ENCODE results near the gene ZDHHC19.

DNA sequence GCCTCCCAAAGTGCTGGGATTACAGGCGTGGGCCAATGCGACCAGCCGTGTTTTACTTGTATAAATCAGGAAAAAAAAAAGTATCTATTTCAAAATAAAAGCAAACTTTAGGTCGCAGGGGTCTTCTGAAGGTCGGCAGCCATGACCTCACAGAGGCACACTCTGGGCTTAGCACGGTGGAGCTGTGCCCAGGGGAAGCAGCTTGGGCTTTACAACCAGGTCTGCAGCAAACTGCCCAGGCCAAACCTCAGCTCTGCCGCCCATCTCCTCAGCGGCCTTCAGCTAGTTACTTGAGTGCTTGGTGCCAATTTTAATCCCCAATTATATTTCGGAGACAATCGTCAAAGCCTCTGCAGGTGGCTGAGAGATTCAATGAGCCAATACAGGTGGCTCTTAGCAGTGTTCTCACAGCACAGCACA lies 30.1 kb downstream of the ZDHHC19 start:
- TF ChIP-seq, protein P1, sequence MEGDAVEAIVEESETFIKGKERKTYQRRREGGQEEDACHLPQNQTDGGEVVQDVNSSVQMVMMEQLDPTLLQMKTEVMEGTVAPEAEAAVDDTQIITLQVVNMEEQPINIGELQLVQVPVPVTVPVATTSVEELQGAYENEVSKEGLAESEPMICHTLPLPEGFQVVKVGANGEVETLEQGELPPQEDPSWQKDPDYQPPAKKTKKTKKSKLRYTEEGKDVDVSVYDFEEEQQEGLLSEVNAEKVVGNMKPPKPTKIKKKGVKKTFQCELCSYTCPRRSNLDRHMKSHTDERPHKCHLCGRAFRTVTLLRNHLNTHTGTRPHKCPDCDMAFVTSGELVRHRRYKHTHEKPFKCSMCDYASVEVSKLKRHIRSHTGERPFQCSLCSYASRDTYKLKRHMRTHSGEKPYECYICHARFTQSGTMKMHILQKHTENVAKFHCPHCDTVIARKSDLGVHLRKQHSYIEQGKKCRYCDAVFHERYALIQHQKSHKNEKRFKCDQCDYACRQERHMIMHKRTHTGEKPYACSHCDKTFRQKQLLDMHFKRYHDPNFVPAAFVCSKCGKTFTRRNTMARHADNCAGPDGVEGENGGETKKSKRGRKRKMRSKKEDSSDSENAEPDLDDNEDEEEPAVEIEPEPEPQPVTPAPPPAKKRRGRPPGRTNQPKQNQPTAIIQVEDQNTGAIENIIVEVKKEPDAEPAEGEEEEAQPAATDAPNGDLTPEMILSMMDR (IDR thresholded peaks at IDR 0.05), result no peak
- no peak for TF ChIP-seq POLR2A (IDR thresholded peaks at IDR 0.05)
